ENCODE data around the gene CCDC124. TPM values are rescaled to one million over a fixed set of nuclear protein-coding genes. Genes with fewer than 3 reads are reported as not detected.

Gene CCDC124
- total RNA-seq, 4 donors from 2014 or later: 36.9 to 93.5 (median 41.4) TPM

DNA sequence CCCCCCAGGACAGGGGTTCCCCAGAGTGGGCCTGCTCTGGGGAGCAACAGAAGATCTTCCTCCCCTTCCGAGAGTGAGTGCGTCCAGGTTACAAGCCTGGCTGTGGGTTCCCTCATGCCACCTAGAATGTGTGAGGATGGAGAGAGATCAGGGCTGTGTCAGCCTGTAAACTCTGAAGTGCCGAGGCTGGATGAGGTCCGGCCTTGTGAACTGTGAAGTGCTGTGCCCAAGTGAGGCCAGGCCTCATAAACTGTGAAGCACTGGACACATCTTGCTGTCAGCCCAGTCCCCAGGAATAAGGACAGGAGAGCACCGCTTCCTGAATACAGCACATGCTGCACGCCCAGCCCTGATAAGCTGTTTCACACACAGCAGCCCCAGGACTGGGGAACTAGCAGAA is 41.7 kb downstream of the CCDC124 start:
- TF ChIP-seq, protein P1, sequence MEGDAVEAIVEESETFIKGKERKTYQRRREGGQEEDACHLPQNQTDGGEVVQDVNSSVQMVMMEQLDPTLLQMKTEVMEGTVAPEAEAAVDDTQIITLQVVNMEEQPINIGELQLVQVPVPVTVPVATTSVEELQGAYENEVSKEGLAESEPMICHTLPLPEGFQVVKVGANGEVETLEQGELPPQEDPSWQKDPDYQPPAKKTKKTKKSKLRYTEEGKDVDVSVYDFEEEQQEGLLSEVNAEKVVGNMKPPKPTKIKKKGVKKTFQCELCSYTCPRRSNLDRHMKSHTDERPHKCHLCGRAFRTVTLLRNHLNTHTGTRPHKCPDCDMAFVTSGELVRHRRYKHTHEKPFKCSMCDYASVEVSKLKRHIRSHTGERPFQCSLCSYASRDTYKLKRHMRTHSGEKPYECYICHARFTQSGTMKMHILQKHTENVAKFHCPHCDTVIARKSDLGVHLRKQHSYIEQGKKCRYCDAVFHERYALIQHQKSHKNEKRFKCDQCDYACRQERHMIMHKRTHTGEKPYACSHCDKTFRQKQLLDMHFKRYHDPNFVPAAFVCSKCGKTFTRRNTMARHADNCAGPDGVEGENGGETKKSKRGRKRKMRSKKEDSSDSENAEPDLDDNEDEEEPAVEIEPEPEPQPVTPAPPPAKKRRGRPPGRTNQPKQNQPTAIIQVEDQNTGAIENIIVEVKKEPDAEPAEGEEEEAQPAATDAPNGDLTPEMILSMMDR (IDR thresholded peaks at IDR 0.05): no peak
- TF ChIP-seq POLR2AphosphoS5 (IDR thresholded peaks at IDR 0.05) (no peak), POLR2A (IDR thresholded peaks at IDR 0.05) (no peak), EP300 (IDR thresholded peaks at IDR 0.05; ENCODE audit: low read depth) (no peak)
- no peaks in the 10 kb centered on the region for H3K4me1 ChIP-seq
- H3K9me3 ChIP-seq: no peaks in the 10 kb centered on the region
- in situ Hi-C loops (cut with MboI; ENCODE audit: low pct_ligation_motif_present in 1 of 4, low pct_unique_long_range_greater_than_20kb in 1 of 4, low sequenced_read_pairs in 3 of 4): no loop called here
- 88% methylated on average over 6 of the region's 6 CpGs; no CpG with 5 or more reads in 1 of the 2 donors for WGBS, 2 donors (ENCODE audit: low coverage in 1 of 2)
- H3K36me3 ChIP-seq: no peaks in the 10 kb centered on the region
- H3K27me3 ChIP-seq: no peaks in the 10 kb centered on the region
- no peak for DNase-seq
- no peak overlapping the region for H3K4me3 ChIP-seq
- no peak overlapping the region for H3K27ac ChIP-seq
- intact Hi-C loops (cut with DNase I; ENCODE audit: low total_unique reads): no loop called here

DNA sequence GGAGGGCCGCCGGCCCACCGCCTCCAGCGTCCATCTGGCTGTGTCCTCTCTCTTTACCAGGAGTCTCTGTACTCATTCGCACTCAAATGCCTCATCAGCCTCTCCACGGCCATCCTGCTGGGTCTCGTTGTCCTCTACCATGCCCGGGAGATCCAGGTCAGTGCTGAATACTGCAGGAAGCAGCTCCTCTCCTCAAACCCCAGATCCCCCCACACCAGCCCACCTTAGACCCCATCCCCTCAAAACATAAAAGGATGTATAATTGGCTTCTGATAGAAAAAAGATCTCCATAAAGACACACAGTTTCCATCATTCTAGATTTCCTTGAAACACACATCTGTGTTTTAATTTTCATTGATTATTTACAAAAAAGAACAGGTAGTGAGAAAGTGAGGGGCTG is 42.2 kb downstream of the CCDC124 start:
- no peaks in the 10 kb centered on the region for H3K9me3 ChIP-seq
- H3K4me1 ChIP-seq: no peaks in the 10 kb centered on the region
- no peak overlapping the region for H3K4me3 ChIP-seq
- H3K27ac ChIP-seq: no peak overlapping the region
- no peak for DNase-seq
- TF ChIP-seq EP300 (IDR thresholded peaks at IDR 0.05; ENCODE audit: low read depth) (no peak), POLR2AphosphoS5 (IDR thresholded peaks at IDR 0.05) (no peak), POLR2A (IDR thresholded peaks at IDR 0.05) (no peak)
- TF ChIP-seq, protein P1 (IDR thresholded peaks at IDR 0.05): no peak
- intact Hi-C loops (cut with DNase I; ENCODE audit: low total_unique reads) (no loop called here), in situ Hi-C loops (cut with MboI; ENCODE audit: low pct_ligation_motif_present in 1 of 4, low pct_unique_long_range_greater_than_20kb in 1 of 4, low sequenced_read_pairs in 3 of 4) (loop anchor here in 1 of 4 donors (25.0 kb wide), 1 partner anchor 113 kb away; the partner anchor contains the start of genes RPL18A and SLC5A5)
- no peaks in the 10 kb centered on the region for H3K36me3 ChIP-seq
- no peaks in the 10 kb centered on the region for H3K27me3 ChIP-seq
- 94% methylated on average over 8 of the region's 8 CpGs; no CpG with 5 or more reads in 1 of the 2 donors for WGBS, 2 donors (ENCODE audit: low coverage in 1 of 2)

DNA sequence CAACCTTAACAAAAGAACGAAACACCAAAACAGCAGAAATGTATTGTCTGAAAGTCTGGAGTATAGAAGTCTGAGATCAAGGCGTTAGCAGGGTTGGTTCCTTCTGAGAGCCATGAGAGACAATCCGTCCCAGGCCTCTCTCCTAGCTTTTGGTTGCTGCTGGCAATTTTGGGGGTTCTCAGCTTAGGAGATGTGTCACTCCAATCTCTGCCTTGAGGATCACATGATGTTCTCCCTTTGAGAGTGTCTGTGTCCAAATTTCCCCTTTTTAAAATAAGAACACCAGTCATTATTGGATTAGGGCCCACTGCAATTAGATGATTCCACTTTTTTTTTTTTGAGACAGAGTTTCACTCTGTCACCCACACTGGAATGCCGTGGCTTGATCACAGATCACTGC is 44.2 kb downstream of the CCDC124 start:
- in situ Hi-C loops (cut with MboI; ENCODE audit: low pct_ligation_motif_present in 1 of 4, low pct_unique_long_range_greater_than_20kb in 1 of 4, low sequenced_read_pairs in 3 of 4): loop anchor here in 1 of 4 donors (25.0 kb wide), 1 partner anchor 115 kb away; the partner anchor contains the start of genes RPL18A and SLC5A5
- WGBS, 2 donors (ENCODE audit: low coverage in 1 of 2): 78 to 85% methylated on average over 3 to 4 of the region's 4 CpGs
- H3K9me3 ChIP-seq: no peaks in the 10 kb centered on the region

DNA sequence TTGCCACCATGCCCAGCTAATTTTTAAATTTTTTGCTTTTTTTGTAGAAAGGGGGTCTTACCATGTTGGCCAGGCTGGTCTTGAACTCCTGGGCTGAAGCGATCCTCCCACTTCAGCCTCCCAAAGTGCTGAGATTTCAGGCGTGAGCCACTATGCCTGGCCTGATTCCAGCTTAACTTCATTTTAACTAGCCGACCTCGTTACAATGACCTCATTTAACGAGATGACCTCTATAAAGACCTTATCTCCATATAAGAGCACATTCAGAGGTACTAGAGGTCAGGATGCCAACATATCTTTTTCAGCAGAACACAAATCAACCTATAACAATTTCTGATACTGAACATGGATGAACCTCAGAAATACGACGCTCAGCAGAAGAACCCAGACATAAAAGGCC is 44.7 kb downstream of the CCDC124 start:
- TF ChIP-seq EP300 (IDR thresholded peaks at IDR 0.05; ENCODE audit: low read depth) (no peak), POLR2AphosphoS5 (IDR thresholded peaks at IDR 0.05) (no peak), POLR2A (IDR thresholded peaks at IDR 0.05) (no peak)
- TF ChIP-seq, protein P1 (IDR thresholded peaks at IDR 0.05): no peak
- Histone ChIP-seq H3K27me3 (no peaks in the 10 kb centered on the region), H3K27ac (no peak overlapping the region), H3K4me1 (no peaks in the 10 kb centered on the region), H3K4me3 (no peak overlapping the region), H3K9me3 (no peaks in the 10 kb centered on the region), H3K36me3 (no peaks in the 10 kb centered on the region)
- DNase-seq: no peak
- WGBS, 2 donors (ENCODE audit: low coverage in 1 of 2): 50 to 54% methylated on average over 5 to 7 of the region's 7 CpGs
- in situ Hi-C loops (cut with MboI; ENCODE audit: low pct_ligation_motif_present in 1 of 4, low pct_unique_long_range_greater_than_20kb in 1 of 4, low sequenced_read_pairs in 3 of 4) (loop anchor here in 1 of 4 donors (25.0 kb wide), 1 partner anchor 115 kb away; the partner anchor contains the start of genes RPL18A and SLC5A5), intact Hi-C loops (cut with DNase I; ENCODE audit: low total_unique reads) (no loop called here)

More for the DNA sequence above, 44.2 kb downstream of the CCDC124 start:
- H3K4me3 ChIP-seq: no peak overlapping the region
- DNase-seq: no peak
- H3K27me3 ChIP-seq: no peaks in the 10 kb centered on the region
- H3K36me3 ChIP-seq: no peaks in the 10 kb centered on the region
- H3K4me1 ChIP-seq: no peaks in the 10 kb centered on the region
- no peak overlapping the region for H3K27ac ChIP-seq
- intact Hi-C loops (cut with DNase I; ENCODE audit: low total_unique reads): no loop called here
- TF ChIP-seq POLR2A (IDR thresholded peaks at IDR 0.05) (no peak), EP300 (IDR thresholded peaks at IDR 0.05; ENCODE audit: low read depth) (no peak), POLR2AphosphoS5 (IDR thresholded peaks at IDR 0.05) (no peak)
- TF ChIP-seq, protein P1 (IDR thresholded peaks at IDR 0.05): no peak

Data from transverse colon (tissue), 4 donors.